ENCODE measurements around the gene PDE6A. TPM values are rescaled to one million over a fixed set of nuclear protein-coding genes. Genes with fewer than 3 reads are reported as not detected.

Gene PDE6A
- total and polyA plus RNA-seq, 2 experiments from 2014 or later = 3.6 to 3.9 TPM

DNA sequence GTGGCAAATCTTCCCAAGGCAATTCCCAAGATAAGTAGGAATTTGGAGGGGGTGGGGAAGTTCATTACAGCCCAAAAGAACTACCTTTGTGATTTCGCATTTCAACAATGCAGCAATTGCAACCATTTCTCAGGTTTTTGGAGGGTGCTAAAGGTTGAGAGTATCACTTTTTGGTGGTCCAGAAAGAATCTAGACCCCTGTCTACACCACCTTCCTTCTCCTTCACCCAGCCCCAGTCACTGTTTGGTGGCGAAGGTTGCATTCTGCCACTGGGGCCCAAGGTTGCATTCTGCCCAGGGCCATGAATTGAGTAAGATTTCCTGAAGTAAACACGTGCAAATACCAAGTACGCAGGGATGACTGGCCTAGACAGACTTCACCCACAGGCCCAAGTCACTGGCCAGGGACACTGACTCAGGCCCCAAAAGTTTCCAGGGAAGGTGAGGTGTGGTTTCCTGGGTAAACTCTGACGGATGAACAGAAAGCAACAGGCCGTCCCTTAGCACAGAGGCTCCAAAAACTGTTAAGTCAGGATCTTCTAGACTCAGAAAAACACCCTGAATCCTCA, 5.7 kb downstream of the PDE6A start:
- TF ChIP-seq EZH2 (IDR thresholded peaks at IDR 0.05; ENCODE audit: borderline replicate concordance) (no peak), EZH2phosphoT487 (IDR thresholded peaks at IDR 0.05; ENCODE audit: low read depth, severe bottlenecking, unreplicated experiment) (no peak)
- TF ChIP-seq, protein P1, sequence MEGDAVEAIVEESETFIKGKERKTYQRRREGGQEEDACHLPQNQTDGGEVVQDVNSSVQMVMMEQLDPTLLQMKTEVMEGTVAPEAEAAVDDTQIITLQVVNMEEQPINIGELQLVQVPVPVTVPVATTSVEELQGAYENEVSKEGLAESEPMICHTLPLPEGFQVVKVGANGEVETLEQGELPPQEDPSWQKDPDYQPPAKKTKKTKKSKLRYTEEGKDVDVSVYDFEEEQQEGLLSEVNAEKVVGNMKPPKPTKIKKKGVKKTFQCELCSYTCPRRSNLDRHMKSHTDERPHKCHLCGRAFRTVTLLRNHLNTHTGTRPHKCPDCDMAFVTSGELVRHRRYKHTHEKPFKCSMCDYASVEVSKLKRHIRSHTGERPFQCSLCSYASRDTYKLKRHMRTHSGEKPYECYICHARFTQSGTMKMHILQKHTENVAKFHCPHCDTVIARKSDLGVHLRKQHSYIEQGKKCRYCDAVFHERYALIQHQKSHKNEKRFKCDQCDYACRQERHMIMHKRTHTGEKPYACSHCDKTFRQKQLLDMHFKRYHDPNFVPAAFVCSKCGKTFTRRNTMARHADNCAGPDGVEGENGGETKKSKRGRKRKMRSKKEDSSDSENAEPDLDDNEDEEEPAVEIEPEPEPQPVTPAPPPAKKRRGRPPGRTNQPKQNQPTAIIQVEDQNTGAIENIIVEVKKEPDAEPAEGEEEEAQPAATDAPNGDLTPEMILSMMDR (IDR thresholded peaks at IDR 0.05; ENCODE audit: poor library complexity) = no peak
- Histone ChIP-seq H3K27ac (peak overlapping the region; percentile 95), H3K4me3 (no peak overlapping the region), H3K4me2 (no peak overlapping the region), H3K9me3 (ENCODE audit: low read depth) (no peaks in the 10 kb centered on the region), H3K79me2 (no peaks in the 10 kb centered on the region), H3K4me1 (ENCODE audit: insufficient read depth) (peaks cover 60% of the 10 kb centered on the region), H2AFZ (no peak overlapping the region), H3K27me3 (no peaks in the 10 kb centered on the region), H4K20me1 (ENCODE audit: insufficient read depth, poor library complexity, severe bottlenecking) (no peaks in the 10 kb centered on the region), H3K9me2 (replicated peaks; ENCODE audit: insufficient read depth) (no peaks in the 10 kb centered on the region), H3K36me3 (replicated peaks; ENCODE audit: insufficient read depth, low read depth) (no peaks in the 10 kb centered on the region)
- DNase-seq (ENCODE audit: low spot score) = peak; percentile 41
- 66% methylated on average over 6 of the region's 6 CpGs for WGBS (ENCODE audit: low lambda C conversion rate, missing lambda C conversion rate)

DNA sequence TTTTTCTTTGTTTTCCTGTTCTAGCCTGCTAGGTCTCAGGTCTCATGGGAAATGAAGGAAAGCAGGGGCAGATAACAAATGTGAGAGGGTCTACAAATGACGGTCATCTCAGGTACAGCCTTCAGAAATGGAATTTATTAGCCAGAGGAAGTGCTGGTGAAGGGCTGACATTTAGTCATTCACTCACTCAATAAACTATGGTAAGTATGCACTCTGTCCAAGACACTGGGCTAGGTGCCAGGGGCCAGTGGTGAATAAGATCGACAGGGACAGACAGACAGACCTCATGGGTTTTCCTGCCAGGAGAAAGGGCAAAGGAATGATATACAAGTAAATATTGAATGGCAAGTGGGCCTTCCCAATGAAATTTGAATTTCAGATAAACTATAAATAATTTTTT, 6.3 kb downstream of the PDE6A start:
- Histone ChIP-seq H3K4me1 (ENCODE audit: insufficient read depth) (peaks cover 55% of the 10 kb centered on the region), H3K9me2 (replicated peaks; ENCODE audit: insufficient read depth) (no peaks in the 10 kb centered on the region), H3K4me3 (no peak overlapping the region), H3K9me3 (ENCODE audit: low read depth) (no peaks in the 10 kb centered on the region), H3K36me3 (replicated peaks; ENCODE audit: insufficient read depth, low read depth) (no peaks in the 10 kb centered on the region), H3K27me3 (no peaks in the 10 kb centered on the region), H3K27ac (peak overlapping the region; percentile 95), H3K4me2 (no peak overlapping the region), H4K20me1 (ENCODE audit: insufficient read depth, poor library complexity, severe bottlenecking) (no peaks in the 10 kb centered on the region), H2AFZ (no peak overlapping the region), H3K79me2 (no peaks in the 10 kb centered on the region)
- WGBS (ENCODE audit: low lambda C conversion rate, missing lambda C conversion rate) = 41% methylated on average over 2 of the region's 2 CpGs
- no peak for DNase-seq (ENCODE audit: low spot score)
- TF ChIP-seq EZH2phosphoT487 (IDR thresholded peaks at IDR 0.05; ENCODE audit: low read depth, severe bottlenecking, unreplicated experiment) (no peak), EZH2 (IDR thresholded peaks at IDR 0.05; ENCODE audit: borderline replicate concordance) (no peak)
- TF ChIP-seq, protein P1 (IDR thresholded peaks at IDR 0.05; ENCODE audit: poor library complexity) = no peak

DNA sequence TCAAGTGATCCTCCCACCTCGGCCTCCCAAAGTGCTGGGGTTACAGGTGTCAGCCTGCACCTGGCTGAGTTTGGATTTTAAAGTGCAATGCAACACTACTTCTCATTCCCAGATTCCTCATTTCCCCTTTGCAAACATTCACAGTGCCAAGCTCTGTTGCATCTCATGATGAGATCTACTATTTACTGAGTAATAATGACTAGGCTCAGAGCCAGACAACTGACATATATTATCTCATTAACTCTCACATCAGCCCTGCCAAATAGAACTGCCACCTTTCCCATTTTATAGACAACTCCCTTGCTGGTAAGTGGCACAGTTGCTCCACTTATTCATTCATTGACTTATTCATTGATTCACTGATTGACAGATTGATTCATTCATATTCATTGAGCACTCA, 7.0 kb downstream of the PDE6A start:
- Histone ChIP-seq H3K79me2 (no peaks in the 10 kb centered on the region), H3K9me2 (replicated peaks; ENCODE audit: insufficient read depth) (no peaks in the 10 kb centered on the region), H3K4me2 (no peak overlapping the region), H3K9me3 (ENCODE audit: low read depth) (no peaks in the 10 kb centered on the region), H3K4me1 (ENCODE audit: insufficient read depth) (peaks cover 49% of the 10 kb centered on the region), H3K27ac (peak overlapping the region; percentile 95), H3K36me3 (replicated peaks; ENCODE audit: insufficient read depth, low read depth) (no peaks in the 10 kb centered on the region), H4K20me1 (ENCODE audit: insufficient read depth, poor library complexity, severe bottlenecking) (no peaks in the 10 kb centered on the region), H3K27me3 (no peaks in the 10 kb centered on the region), H3K4me3 (no peak overlapping the region), H2AFZ (no peak overlapping the region)
- WGBS (ENCODE audit: low lambda C conversion rate, missing lambda C conversion rate) = 94% methylated on average over 1 of the region's 1 CpG
- TF ChIP-seq EZH2phosphoT487 (IDR thresholded peaks at IDR 0.05; ENCODE audit: low read depth, severe bottlenecking, unreplicated experiment) (no peak), EZH2 (IDR thresholded peaks at IDR 0.05; ENCODE audit: borderline replicate concordance) (no peak)
- TF ChIP-seq, protein P1 (IDR thresholded peaks at IDR 0.05; ENCODE audit: poor library complexity) = no peak
- no peak for DNase-seq (ENCODE audit: low spot score)

Data from hepatocyte (in vitro differentiated cells).